GM23338 (cell line): ENCODE data around the gene BPI.

Experiments
- CTCF ChIP-seq, 2 experiments: fragments of 200-600 bp in 1 of 2; sonication (generic) in 1 of 2; conservative IDR thresholded peaks; 2 replicates each; pipeline versions ENCODE4 v1.5.1 to v1.6.1; 2016 to 2017; ENCODE audit warnings: antibody characterized with exemption in 2 of 2, low read depth in 2 of 2, mild to moderate bottlenecking in 2 of 2, moderate library complexity in 1 of 2
- POLR2AphosphoS5 ChIP-seq: IDR thresholded peaks from 2 replicates; pipeline ENCODE4 v1.6.1; 2016; ENCODE audit warnings: antibody characterized with exemption, low read depth
- REST ChIP-seq: IDR thresholded peaks from one replicate; pipeline ENCODE4 v1.6.1; 2018; ENCODE audit warnings: antibody characterized with exemption; ENCODE audit not compliant: unreplicated experiment

GRCh38 chr20:38305541-38305940, 1.6 kb downstream of the BPI start:
- TF ChIP-seq CTCF (conservative IDR thresholded peaks at IDR 0.05; ENCODE audit: low read depth in 2 of 2): no peak
- no peak for TF ChIP-seq REST
- no peak for TF ChIP-seq POLR2AphosphoS5
